ENCODE data around the gene PRKCE. TPM values are rescaled to one million over a fixed set of nuclear protein-coding genes. Genes with fewer than 3 reads are reported as not detected.
A peak's percentile ranks its signal among the peaks of the same experiment; 100 is the strongest.

PRKCE gene
- total and polyA plus RNA-seq, 4 donors: 2.5 to 38.6 (median 5.8) TPM

- TF ChIP-seq EGR1 (IDR thresholded peaks at IDR 0.05; ENCODE audit: low read depth in 2 of 2) (no peak), RXRA (IDR thresholded peaks at IDR 0.05) (no peak), CTCF (IDR thresholded peaks at IDR 0.05; ENCODE audit: low read depth, low read length, missing input control) (no peak)
These were observed 464.7 kb downstream of the PRKCE start (continued) for GRCh38 chr2:46116150-46116549.

- Histone ChIP-seq H3K27me3 (ENCODE audit: control insufficient read depth in 4 of 4, insufficient read depth in 4 of 4, low read length in 3 of 4) (no peaks in the 10 kb centered on the region), H3K4me1 (ENCODE audit: control insufficient read depth in 4 of 4, insufficient read depth in 4 of 4, low read length in 3 of 4) (no peaks in the 10 kb centered on the region), H3K4me3 (ENCODE audit: low read depth in 1 of 3, low read length in 3 of 3) (no peak overlapping the region), H3K27ac (ENCODE audit: low read depth in 1 of 2, low read length in 2 of 2) (peak overlapping the region in 1 of 2 donors; percentile 28), H3K9me3 (ENCODE audit: control insufficient read depth in 4 of 4, low read length in 3 of 4) (no peaks in the 10 kb centered on the region), H3K9ac (ENCODE audit: low read depth in 1 of 2, low read length in 2 of 2) (no peak overlapping the region), H3K36me3 (ENCODE audit: control insufficient read depth in 4 of 4, insufficient read depth in 3 of 4, low read depth in 1 of 4, low read length in 3 of 4) (no peaks in the 10 kb centered on the region)
- WGBS: 82% methylated on average over 5 of the region's 5 CpGs
- TF ChIP-seq TAF1 (conservative IDR thresholded peaks at IDR 0.05) (no peak), FOXA2 (IDR thresholded peaks at IDR 0.05) (no peak), CTCF (IDR thresholded peaks at IDR 0.05; ENCODE audit: low read depth, low read length, missing input control) (no peak), MAX (IDR thresholded peaks at IDR 0.05) (no peak), HNF4G (IDR thresholded peaks at IDR 0.05) (no peak), ZBTB33 (IDR thresholded peaks at IDR 0.05) (no peak), FOXA1 (IDR thresholded peaks at IDR 0.05) (no peak), ATF3 (IDR thresholded peaks at IDR 0.05) (no peak), REST (IDR thresholded peaks at IDR 0.05) (no peak), RXRA (IDR thresholded peaks at IDR 0.05) (no peak), YY1 (IDR thresholded peaks at IDR 0.05) (no peak), RAD21 (IDR thresholded peaks at IDR 0.05) (no peak), HNF4A (conservative IDR thresholded peaks at IDR 0.05) (no peak), EGR1 (IDR thresholded peaks at IDR 0.05; ENCODE audit: low read depth in 2 of 2) (no peak), JUND (IDR thresholded peaks at IDR 0.05) (no peak)
- DNase-seq (ENCODE audit: low spot score): no peak
These were observed 465.1 kb downstream of the PRKCE start for GRCh38 chr2:46116553-46116991.

All from liver (tissue), 9 donors.